HCT116 (cell line): ENCODE results near the gene ATP1A1. TPM values are rescaled to one million over a fixed set of nuclear protein-coding genes. Genes with fewer than 3 reads are reported as not detected.

Source experiments
- ATAC-seq: fragments of 200-7000 bp; cut with Tn5 transposase; 2 replicates; pipeline ENCODE4 v1.9.1; 2020; ENCODE audit warnings: mild to moderate bottlenecking, moderate library complexity
- BruUV-seq: library from RNA; stranded (reverse); fragments of 400-500 nt; replicated peaks from 2 replicates; lab custom pipeline; 2021; lab: Mats Ljungman, UMichigan
- CTCF ChIA-PET: fragments of 300-600 bp; sonication (Branson Sonifier 250); formaldehyde crosslinking; loops from one replicate; lab custom pipeline; 2021; ENCODE audit warnings: antibody characterized with exemption; lab: Charles Lee
- POLR2A ChIA-PET: fragments of 300-600, 350-600 bp; sonication (Branson Sonifier 250); formaldehyde crosslinking; loops from one replicate; lab custom pipeline; 2021; ENCODE audit warnings: antibody characterized with exemption; lab: Charles Lee
- RAD21 ChIA-PET, 2 experiments: fragments of 300-600 bp; sonication (Branson Sonifier 250); formaldehyde crosslinking; loops; one replicate each; lab custom pipeline; 2023; ENCODE audit warnings: low total read pairs in 2 of 2; ENCODE audit not compliant: uncharacterized antibody in 2 of 2, unreplicated experiment in 2 of 2, low non-redundant PET in 1 of 2; lab: Charles Lee
- DNase-seq: peaks from one replicate; pipeline ENCODE4 v3.0.0-alpha.2; 2010; ENCODE audit warnings: low read depth, low spot score
- H2AFZ ChIP-seq: fragments of 200-600 bp; shearing (Covaris generic), sonication (generic); 2 replicates; pipeline ENCODE4 v1.6.1; 2017; ENCODE audit warnings: low read depth, mixed run types, mixed read lengths, antibody characterized with exemption, low read length; ENCODE audit not compliant: poor library complexity, severe bottlenecking
- H3K27ac ChIP-seq: 2 replicates; pipeline ENCODE4 v1.5.1; 2012; ENCODE audit warnings: low read depth, low read length
- H3K27me3 ChIP-seq: fragments of 200-600 bp; sonication (generic); 2 replicates; pipeline ENCODE4 v1.6.1; 2016; ENCODE audit warnings: mixed run types, low read length, mixed read lengths; ENCODE audit not compliant: insufficient read depth
- H3K36me3 ChIP-seq, 2 experiments: fragments of 200-500 bp in 1 of 2; fragments of 200-600 bp in 1 of 2; sonication (Bioruptor generic) in 1 of 2; sonication (generic) in 1 of 2; 2 replicates each; pipeline versions ENCODE4 v1.5.1 to v1.6.1; 2014 to 2016; ENCODE audit warnings: low read length in 2 of 2, inconsistent platforms in 1 of 2, mixed read lengths in 1 of 2, mixed run types in 1 of 2; ENCODE audit not compliant: insufficient read depth in 2 of 2, control insufficient read depth in 1 of 2
- H3K4me1 ChIP-seq, 2 experiments: fragments of 200-600 bp in 1 of 2; sonication (generic) in 1 of 2; 2 replicates each; pipeline versions ENCODE4 v1.5.1 to v1.6.1; 2012 to 2017; ENCODE audit warnings: low read length in 2 of 2, inconsistent platforms in 1 of 2, mild to moderate bottlenecking in 1 of 2, mixed read lengths in 1 of 2, mixed run types in 1 of 2, moderate library complexity in 1 of 2; ENCODE audit not compliant: insufficient read depth in 2 of 2, control insufficient read depth in 1 of 2
- H3K4me2 ChIP-seq: fragments of 200-600 bp; sonication (generic); 2 replicates; pipeline ENCODE4 v1.6.1; 2017; ENCODE audit warnings: mixed run types, low read length, mixed read lengths
- H3K4me3 ChIP-seq, 2 experiments: fragments of 200-600 bp in 1 of 2; sonication (generic) in 1 of 2; replicated peaks in 1 of 2; 2 replicates each; pipeline ENCODE4 v1.5.1; 2011 to 2016; ENCODE audit warnings: low read length in 2 of 2, control low read depth in 1 of 2, low read depth in 1 of 2, mild to moderate bottlenecking in 1 of 2, mixed read lengths in 1 of 2, mixed run types in 1 of 2
- H3K79me2 ChIP-seq: fragments of 200-600 bp; sonication (generic); 2 replicates; pipeline ENCODE4 v1.6.1; 2017; ENCODE audit warnings: mild to moderate bottlenecking, mixed run types, low read length, moderate library complexity, mixed read lengths; ENCODE audit not compliant: insufficient read depth
- H3K9ac ChIP-seq: fragments of 200-600 bp; sonication (generic); 2 replicates; pipeline ENCODE4 v1.6.1; 2016; ENCODE audit warnings: low read length, mixed read lengths
- H3K9me2 ChIP-seq: fragments of 200-600 bp; sonication (generic), shearing (Covaris generic); 2 replicates; pipeline ENCODE4 v1.6.1; 2017; ENCODE audit warnings: mixed run types, mild to moderate bottlenecking, moderate library complexity; ENCODE audit not compliant: insufficient read depth
- H3K9me3 ChIP-seq, 2 experiments: fragments of 200-500 bp in 1 of 2; fragments of 200-600 bp in 1 of 2; sonication (Bioruptor generic) in 1 of 2; sonication (generic) in 1 of 2; 2 replicates each; pipeline ENCODE4 v1.6.1; 2014 to 2017; ENCODE audit warnings: low read length in 2 of 2, mixed read lengths in 2 of 2, inconsistent platforms in 1 of 2, low read depth in 1 of 2, mild to moderate bottlenecking in 1 of 2, mixed run types in 1 of 2, moderate library complexity in 1 of 2; ENCODE audit not compliant: control insufficient read depth in 1 of 2, insufficient read depth in 1 of 2
- H4K20me1 ChIP-seq: fragments of 200-600 bp; sonication (generic), shearing (Covaris generic); 2 replicates; pipeline ENCODE4 v1.6.1; 2017; ENCODE audit warnings: mixed run types, mild to moderate bottlenecking, moderate library complexity; ENCODE audit not compliant: insufficient read depth
- EZH2 ChIP-seq: fragments of 200-600 bp; sonication (generic); IDR thresholded peaks from 2 replicates; pipeline ENCODE4 v1.6.1; 2017; ENCODE audit warnings: antibody characterized with exemption, mixed run types
- POLR2A ChIP-seq: IDR thresholded peaks from 2 replicates; pipeline ENCODE4 v1.7.0; 2011; ENCODE audit warnings: borderline replicate concordance; ENCODE audit not compliant: insufficient read depth, insufficient read length; ENCODE audit errors: extremely low read depth
- SP1 ChIP-seq: IDR thresholded peaks from 2 replicates; pipeline ENCODE4 v1.6.1; 2012; ENCODE audit warnings: low read depth
- SRF ChIP-seq: IDR thresholded peaks from 2 replicates; pipeline ENCODE4 v1.6.1; 2012; ENCODE audit warnings: low read depth
- ZFX ChIP-seq: fragments of 450-650 bp; IDR thresholded peaks from 2 replicates; pipeline ENCODE4 v1.6.1; 2017
- ZNF274 ChIP-seq: fragments of 200-500 bp; sonication (Bioruptor generic); IDR thresholded peaks from 2 replicates; pipeline ENCODE4 v1.6.1; 2014; ENCODE audit warnings: mild to moderate bottlenecking, low read depth, low read length, inconsistent platforms
- intact Hi-C: fragments of 100-400 bp; cut with micrococcal nuclease; formaldehyde crosslinking; loops from 2 replicates; pipeline ENCODE4 v1.10.0; 2022
- total RNA-seq: library from RNA; stranded (reverse); gene quantifications from one replicate; pipeline ENCODE4 v1.2.1, GENCODE V29; 2021; ENCODE audit not compliant: unreplicated experiment
- TF ChIP-seq, protein P1 (sequence below): IDR thresholded peaks from 2 replicates; pipeline ENCODE4 v1.6.1; 2011; ENCODE audit warnings: mild to moderate bottlenecking, low read length, moderate library complexity; ENCODE audit not compliant: insufficient replicate concordance; ENCODE audit errors: extremely low read depth
- TF ChIP-seq, protein P2 (sequence below), 3 experiments: fragments of 200-600 bp in 1 of 3; sonication (generic) in 1 of 3; IDR thresholded peaks in 2 of 3; conservative IDR thresholded peaks in 1 of 3; 2 replicates each; pipeline ENCODE4 v1.5.1; 2012 to 2017; ENCODE audit warnings: low read depth in 2 of 3, low read length in 2 of 3, antibody characterized with exemption in 1 of 3, borderline replicate concordance in 1 of 3, control low read depth in 1 of 3, mild to moderate bottlenecking in 1 of 3, mixed read lengths in 1 of 3, mixed run types in 1 of 3, moderate library complexity in 1 of 3; ENCODE audit not compliant: insufficient read depth in 1 of 3
- TF ChIP-seq, protein P3 (sequence below): IDR thresholded peaks from 2 replicates; pipeline ENCODE4 v1.6.1; 2012; ENCODE audit warnings: low read depth
- TF ChIP-seq, protein P4 (sequence below): IDR thresholded peaks from 2 replicates; pipeline ENCODE4 v1.6.1; 2012

The ATP1A1 gene
- total RNA-seq, 1 experiment from 2014 or later = 290 TPM

DNA sequence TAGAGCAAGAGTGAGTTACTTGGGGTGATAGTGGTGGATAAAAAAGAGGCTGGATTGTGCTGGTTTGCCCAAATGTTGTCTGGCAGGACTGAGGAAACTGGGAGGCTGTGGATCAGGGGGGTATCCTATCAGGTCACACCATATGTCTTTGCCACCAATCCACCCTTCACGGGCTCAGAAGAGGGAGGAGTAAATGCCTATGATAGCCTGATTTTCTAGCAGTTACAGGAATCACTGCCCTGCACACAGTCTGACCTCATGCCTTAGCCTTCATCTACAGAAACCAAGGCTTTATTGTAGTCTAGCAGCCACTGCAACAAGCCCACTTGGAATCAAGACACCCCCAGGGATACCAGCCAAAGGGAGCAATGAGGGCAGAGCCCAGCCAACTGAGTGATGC, 51.8 kb downstream of the ATP1A1 start:
- H3K27ac ChIP-seq = no peak overlapping the region
- POLR2A ChIA-PET = no interaction called here
- no TSS peak for BruUV-seq

More for the DNA sequence above, 51.8 kb downstream of the ATP1A1 start:
- intact Hi-C loops = loop anchor here (5.0 kb wide), 1 partner anchor 753 kb away; no protein-coding TSS in a partner anchor
- TF ChIP-seq EZH2 (no peak), SP1 (no peak), ZFX (no peak), ZNF274 (no peak), SRF (no peak), POLR2A (no peak)
- TF ChIP-seq, protein P1, sequence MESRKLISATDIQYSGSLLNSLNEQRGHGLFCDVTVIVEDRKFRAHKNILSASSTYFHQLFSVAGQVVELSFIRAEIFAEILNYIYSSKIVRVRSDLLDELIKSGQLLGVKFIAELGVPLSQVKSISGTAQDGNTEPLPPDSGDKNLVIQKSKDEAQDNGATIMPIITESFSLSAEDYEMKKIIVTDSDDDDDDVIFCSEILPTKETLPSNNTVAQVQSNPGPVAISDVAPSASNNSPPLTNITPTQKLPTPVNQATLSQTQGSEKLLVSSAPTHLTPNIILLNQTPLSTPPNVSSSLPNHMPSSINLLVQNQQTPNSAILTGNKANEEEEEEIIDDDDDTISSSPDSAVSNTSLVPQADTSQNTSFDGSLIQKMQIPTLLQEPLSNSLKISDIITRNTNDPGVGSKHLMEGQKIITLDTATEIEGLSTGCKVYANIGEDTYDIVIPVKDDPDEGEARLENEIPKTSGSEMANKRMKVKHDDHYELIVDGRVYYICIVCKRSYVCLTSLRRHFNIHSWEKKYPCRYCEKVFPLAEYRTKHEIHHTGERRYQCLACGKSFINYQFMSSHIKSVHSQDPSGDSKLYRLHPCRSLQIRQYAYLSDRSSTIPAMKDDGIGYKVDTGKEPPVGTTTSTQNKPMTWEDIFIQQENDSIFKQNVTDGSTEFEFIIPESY = no peak
- TF ChIP-seq, protein P2, sequence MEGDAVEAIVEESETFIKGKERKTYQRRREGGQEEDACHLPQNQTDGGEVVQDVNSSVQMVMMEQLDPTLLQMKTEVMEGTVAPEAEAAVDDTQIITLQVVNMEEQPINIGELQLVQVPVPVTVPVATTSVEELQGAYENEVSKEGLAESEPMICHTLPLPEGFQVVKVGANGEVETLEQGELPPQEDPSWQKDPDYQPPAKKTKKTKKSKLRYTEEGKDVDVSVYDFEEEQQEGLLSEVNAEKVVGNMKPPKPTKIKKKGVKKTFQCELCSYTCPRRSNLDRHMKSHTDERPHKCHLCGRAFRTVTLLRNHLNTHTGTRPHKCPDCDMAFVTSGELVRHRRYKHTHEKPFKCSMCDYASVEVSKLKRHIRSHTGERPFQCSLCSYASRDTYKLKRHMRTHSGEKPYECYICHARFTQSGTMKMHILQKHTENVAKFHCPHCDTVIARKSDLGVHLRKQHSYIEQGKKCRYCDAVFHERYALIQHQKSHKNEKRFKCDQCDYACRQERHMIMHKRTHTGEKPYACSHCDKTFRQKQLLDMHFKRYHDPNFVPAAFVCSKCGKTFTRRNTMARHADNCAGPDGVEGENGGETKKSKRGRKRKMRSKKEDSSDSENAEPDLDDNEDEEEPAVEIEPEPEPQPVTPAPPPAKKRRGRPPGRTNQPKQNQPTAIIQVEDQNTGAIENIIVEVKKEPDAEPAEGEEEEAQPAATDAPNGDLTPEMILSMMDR (IDR thresholded peaks at IDR 0.05 in 2 of 3, conservative IDR thresholded peaks at IDR 0.05 in 1 of 3; ENCODE audit: borderline replicate concordance in 1 of 3, insufficient read depth in 1 of 3, low read depth in 2 of 3, low read length in 2 of 3) = no peak
- TF ChIP-seq, protein P3, sequence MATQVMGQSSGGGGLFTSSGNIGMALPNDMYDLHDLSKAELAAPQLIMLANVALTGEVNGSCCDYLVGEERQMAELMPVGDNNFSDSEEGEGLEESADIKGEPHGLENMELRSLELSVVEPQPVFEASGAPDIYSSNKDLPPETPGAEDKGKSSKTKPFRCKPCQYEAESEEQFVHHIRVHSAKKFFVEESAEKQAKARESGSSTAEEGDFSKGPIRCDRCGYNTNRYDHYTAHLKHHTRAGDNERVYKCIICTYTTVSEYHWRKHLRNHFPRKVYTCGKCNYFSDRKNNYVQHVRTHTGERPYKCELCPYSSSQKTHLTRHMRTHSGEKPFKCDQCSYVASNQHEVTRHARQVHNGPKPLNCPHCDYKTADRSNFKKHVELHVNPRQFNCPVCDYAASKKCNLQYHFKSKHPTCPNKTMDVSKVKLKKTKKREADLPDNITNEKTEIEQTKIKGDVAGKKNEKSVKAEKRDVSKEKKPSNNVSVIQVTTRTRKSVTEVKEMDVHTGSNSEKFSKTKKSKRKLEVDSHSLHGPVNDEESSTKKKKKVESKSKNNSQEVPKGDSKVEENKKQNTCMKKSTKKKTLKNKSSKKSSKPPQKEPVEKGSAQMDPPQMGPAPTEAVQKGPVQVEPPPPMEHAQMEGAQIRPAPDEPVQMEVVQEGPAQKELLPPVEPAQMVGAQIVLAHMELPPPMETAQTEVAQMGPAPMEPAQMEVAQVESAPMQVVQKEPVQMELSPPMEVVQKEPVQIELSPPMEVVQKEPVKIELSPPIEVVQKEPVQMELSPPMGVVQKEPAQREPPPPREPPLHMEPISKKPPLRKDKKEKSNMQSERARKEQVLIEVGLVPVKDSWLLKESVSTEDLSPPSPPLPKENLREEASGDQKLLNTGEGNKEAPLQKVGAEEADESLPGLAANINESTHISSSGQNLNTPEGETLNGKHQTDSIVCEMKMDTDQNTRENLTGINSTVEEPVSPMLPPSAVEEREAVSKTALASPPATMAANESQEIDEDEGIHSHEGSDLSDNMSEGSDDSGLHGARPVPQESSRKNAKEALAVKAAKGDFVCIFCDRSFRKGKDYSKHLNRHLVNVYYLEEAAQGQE = no peak
- TF ChIP-seq, protein P4, sequence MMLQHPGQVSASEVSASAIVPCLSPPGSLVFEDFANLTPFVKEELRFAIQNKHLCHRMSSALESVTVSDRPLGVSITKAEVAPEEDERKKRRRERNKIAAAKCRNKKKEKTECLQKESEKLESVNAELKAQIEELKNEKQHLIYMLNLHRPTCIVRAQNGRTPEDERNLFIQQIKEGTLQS = no peak
- no peaks in the 10 kb centered on the region for H3K36me3 ChIP-seq
- no peak overlapping the region for H3K4me3 ChIP-seq
- H3K4me1 ChIP-seq = no peaks in the 10 kb centered on the region
- ChIA-PET RAD21 (no interaction called here), CTCF (no interaction called here)
- H3K9ac ChIP-seq = no peak overlapping the region
- ATAC-seq (no peak), DNase-seq (no peak)
- H3K9me2 ChIP-seq = no peaks in the 10 kb centered on the region
- no peaks in the 10 kb centered on the region for H3K9me3 ChIP-seq
- no peaks in the 10 kb centered on the region for H4K20me1 ChIP-seq
- no peak overlapping the region for H3K4me2 ChIP-seq
- H3K27me3 ChIP-seq = no peaks in the 10 kb centered on the region
- H3K79me2 ChIP-seq = no peaks in the 10 kb centered on the region
- no peak overlapping the region for H2AFZ ChIP-seq
